ENCODE results near the gene BDP1.
"Not testable (repeated sequence)": the region's sequence is repeated elsewhere in the genome, so short reads cannot be mapped to it uniquely, and the experiment has no call there.

Gene BDP1

GRCh38 chr5:71571811-71572210 is 116.4 kb downstream of the BDP1 start:
- not testable (repeated sequence) for DNase-seq (ENCODE audit: low read depth)

GRCh38 chr5:71573591-71573990 is 118.1 kb downstream of the BDP1 start:
- DNase-seq (ENCODE audit: low read depth): no peak

- DNase-seq (ENCODE audit: low read depth): not testable (repeated sequence)
Observed at GRCh38 chr5:71575588-71575987, 120.1 kb downstream of the BDP1 start.

GRCh38 chr5:71576241-71576640 is 120.8 kb downstream of the BDP1 start:
- no peak for DNase-seq (ENCODE audit: low read depth)

GRCh38 chr5:71577839-71578238 is 122.4 kb downstream of the BDP1 start:
- DNase-seq (ENCODE audit: low read depth): not testable (repeated sequence)

GRCh38 chr5:71582945-71583584 is 127.6 kb downstream of the BDP1 start:
- no peak for DNase-seq (ENCODE audit: low read depth)

GRCh38 chr5:71586052-71586940 is 130.8 kb downstream of the BDP1 start:
- no peak for DNase-seq (ENCODE audit: low read depth)

- peak; percentile 91 for DNase-seq (ENCODE audit: low read depth)
Observed at GRCh38 chr5:71586941-71587765, 131.7 kb downstream of the BDP1 start, which contains the start of gene MCCC2. Gene MCCC2, plus strand, starts transcription at chr5:71587340. Its CDS starts 86 bp downstream, at chr5:71587426.

GRCh38 chr5:71587766-71588532 is 132.5 kb downstream of the BDP1 start:
- DNase-seq (ENCODE audit: low read depth): no peak

GRCh38 chr5:71588533-71588885 is 133.1 kb downstream of the BDP1 start:
- no peak for DNase-seq (ENCODE audit: low read depth)

GRCh38 chr5:71589903-71590302 is 134.5 kb downstream of the BDP1 start:
- DNase-seq (ENCODE audit: low read depth): no peak

GRCh38 chr5:71591100-71591499 is 135.6 kb downstream of the BDP1 start:
- no peak for DNase-seq (ENCODE audit: low read depth)

- no peak for DNase-seq (ENCODE audit: low read depth)
Observed at GRCh38 chr5:71596169-71596568, 140.7 kb downstream of the BDP1 start.

GRCh38 chr5:71597001-71597400 is 141.6 kb downstream of the BDP1 start:
- no peak for DNase-seq (ENCODE audit: low read depth)

GRCh38 chr5:71600783-71601182 is 145.3 kb downstream of the BDP1 start:
- no peak for DNase-seq (ENCODE audit: low read depth)

GRCh38 chr5:71601222-71602026 is 146.0 kb downstream of the BDP1 start:
- DNase-seq (ENCODE audit: low read depth): peak; percentile 63

- not testable (repeated sequence) for DNase-seq (ENCODE audit: low read depth)
Observed at GRCh38 chr5:71609916-71610315, 154.5 kb downstream of the BDP1 start.

- DNase-seq (ENCODE audit: low read depth): no peak
Observed at GRCh38 chr5:71615809-71616208, 160.4 kb downstream of the BDP1 start.
